Neural cell (in vitro differentiated cells): Measurements from ENCODE around the gene IL36G.

Experiments
- CTCF ChIP-seq: fragments of 450-650 bp; IDR thresholded peaks from 2 replicates; pipeline ENCODE4 v1.5.1; 2014; ENCODE audit warnings: antibody characterized with exemption, mild to moderate bottlenecking, moderate library complexity; ENCODE audit not compliant: poor library complexity, severe bottlenecking
- EP300 ChIP-seq: fragments of 450-650 bp; conservative IDR thresholded peaks from 2 replicates; pipeline ENCODE4 v1.6.1; 2014; ENCODE audit warnings: antibody characterized with exemption, mild to moderate bottlenecking, moderate library complexity; ENCODE audit not compliant: poor library complexity, severe bottlenecking
- EZH2 ChIP-seq: fragments of 200-600, 300-800 bp; shearing (Covaris generic), sonication (generic); IDR thresholded peaks from 2 replicates; pipeline ENCODE4 v1.6.1; 2014; ENCODE audit warnings: antibody characterized with exemption, low read length, borderline replicate concordance, mild to moderate bottlenecking; ENCODE audit not compliant: insufficient read depth, poor library complexity, severe bottlenecking
- REST ChIP-seq: IDR thresholded peaks from 2 replicates; pipeline ENCODE4 v1.6.1; 2012; ENCODE audit warnings: borderline replicate concordance
- TAF1 ChIP-seq: IDR thresholded peaks from 2 replicates; pipeline ENCODE4 v1.6.1; 2012; ENCODE audit warnings: low read depth

GRCh38 chr2:113010088-113010487 is 32.3 kb downstream of the IL36G start:
- no peak for TF ChIP-seq REST
- no peak for TF ChIP-seq CTCF
- TF ChIP-seq EP300: no peak
- TF ChIP-seq EZH2: no peak
- no peak for TF ChIP-seq TAF1
